ENCODE data around the gene MGAT5.

DNA sequence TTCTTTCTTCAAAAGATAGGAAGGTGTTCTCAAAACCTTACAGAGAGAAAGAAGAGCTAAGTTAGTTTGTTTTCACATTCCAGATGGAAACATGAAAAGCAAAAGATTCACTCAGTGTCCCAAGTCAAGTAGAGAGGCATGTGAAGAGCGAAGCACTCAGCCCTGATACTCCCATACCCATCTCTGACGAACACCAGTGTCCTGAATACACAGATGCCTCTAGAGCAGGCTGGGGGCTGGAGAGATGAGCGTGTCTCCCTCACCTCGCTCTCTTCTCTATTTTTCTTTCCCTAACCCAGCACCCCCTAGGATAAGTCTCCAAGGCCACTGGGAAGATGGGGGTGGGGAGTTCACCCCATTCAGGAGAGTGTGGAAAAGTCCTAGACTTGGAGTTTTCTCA lies 237.2 kb downstream of the MGAT5 start:
- TF ChIP-seq POLR2A (IDR thresholded peaks at IDR 0.05) = no peak
- TF ChIP-seq, protein P1, sequence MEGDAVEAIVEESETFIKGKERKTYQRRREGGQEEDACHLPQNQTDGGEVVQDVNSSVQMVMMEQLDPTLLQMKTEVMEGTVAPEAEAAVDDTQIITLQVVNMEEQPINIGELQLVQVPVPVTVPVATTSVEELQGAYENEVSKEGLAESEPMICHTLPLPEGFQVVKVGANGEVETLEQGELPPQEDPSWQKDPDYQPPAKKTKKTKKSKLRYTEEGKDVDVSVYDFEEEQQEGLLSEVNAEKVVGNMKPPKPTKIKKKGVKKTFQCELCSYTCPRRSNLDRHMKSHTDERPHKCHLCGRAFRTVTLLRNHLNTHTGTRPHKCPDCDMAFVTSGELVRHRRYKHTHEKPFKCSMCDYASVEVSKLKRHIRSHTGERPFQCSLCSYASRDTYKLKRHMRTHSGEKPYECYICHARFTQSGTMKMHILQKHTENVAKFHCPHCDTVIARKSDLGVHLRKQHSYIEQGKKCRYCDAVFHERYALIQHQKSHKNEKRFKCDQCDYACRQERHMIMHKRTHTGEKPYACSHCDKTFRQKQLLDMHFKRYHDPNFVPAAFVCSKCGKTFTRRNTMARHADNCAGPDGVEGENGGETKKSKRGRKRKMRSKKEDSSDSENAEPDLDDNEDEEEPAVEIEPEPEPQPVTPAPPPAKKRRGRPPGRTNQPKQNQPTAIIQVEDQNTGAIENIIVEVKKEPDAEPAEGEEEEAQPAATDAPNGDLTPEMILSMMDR (IDR thresholded peaks at IDR 0.05) = no peak
